ENCODE data around the gene MBP.

MBP gene

GRCh38 chr18:77132369-77133050, at the start of gene MBP:
Gene MBP, minus strand, starts transcription at chr18:77132783. Its CDS starts 27,522 bp downstream, at chr18:77105261.
- peak; percentile 43 for DNase-seq (ENCODE audit: low spot score)

- DNase-seq (ENCODE audit: low spot score): no peak
Measured at GRCh38 chr18:77181950-77182707, 49.5 kb upstream of the MBP start.

- no peak for DNase-seq (ENCODE audit: low spot score)
Measured at GRCh38 chr18:77178559-77178958, 46.0 kb upstream of the MBP start.

- DNase-seq (ENCODE audit: low spot score): no peak
Measured at GRCh38 chr18:77177009-77177408, 44.4 kb upstream of the MBP start.

GRCh38 chr18:77173275-77174030, 40.9 kb upstream of the MBP start:
- no peak for DNase-seq (ENCODE audit: low spot score)

GRCh38 chr18:77170890-77171410, 38.4 kb upstream of the MBP start:
- no peak for DNase-seq (ENCODE audit: low spot score)

- DNase-seq (ENCODE audit: low spot score): no peak
Measured at GRCh38 chr18:77168811-77169311, 36.3 kb upstream of the MBP start.

- no peak for DNase-seq (ENCODE audit: low spot score)
Measured at GRCh38 chr18:77167251-77167650, 34.7 kb upstream of the MBP start.

GRCh38 chr18:77166523-77166922, 33.9 kb upstream of the MBP start:
- DNase-seq (ENCODE audit: low spot score): no peak

GRCh38 chr18:77165503-77166188, 33.1 kb upstream of the MBP start:
- no peak for DNase-seq (ENCODE audit: low spot score)

GRCh38 chr18:77164763-77165485, 32.3 kb upstream of the MBP start:
- no peak for DNase-seq (ENCODE audit: low spot score)

GRCh38 chr18:77164026-77164425, 31.4 kb upstream of the MBP start:
- no peak for DNase-seq (ENCODE audit: low spot score)

- no peak for DNase-seq (ENCODE audit: low spot score)
Measured at GRCh38 chr18:77162580-77162979, 30.0 kb upstream of the MBP start.

GRCh38 chr18:77161961-77162360, 29.4 kb upstream of the MBP start:
- no peak for DNase-seq (ENCODE audit: low spot score)

GRCh38 chr18:77161383-77161782, 28.8 kb upstream of the MBP start:
- no peak for DNase-seq (ENCODE audit: low spot score)

GRCh38 chr18:77160515-77160914, 27.9 kb upstream of the MBP start:
- DNase-seq (ENCODE audit: low spot score): no peak

- DNase-seq (ENCODE audit: low spot score): no peak
Measured at GRCh38 chr18:77157312-77157711, 24.7 kb upstream of the MBP start.

GRCh38 chr18:77155031-77155430, 22.4 kb upstream of the MBP start:
- no peak for DNase-seq (ENCODE audit: low spot score)

GRCh38 chr18:77153404-77153803, 20.8 kb upstream of the MBP start:
- no peak for DNase-seq (ENCODE audit: low spot score)

GRCh38 chr18:77151772-77152520, 19.4 kb upstream of the MBP start:
- no peak for DNase-seq (ENCODE audit: low spot score)
